Measurements from ENCODE around the gene RNF115.
A peak's percentile ranks its signal among the peaks of the same experiment; 100 is the strongest.
"Not testable (repeated sequence)": the region's sequence is repeated elsewhere in the genome, so short reads cannot be mapped to it uniquely, and the experiment has no call there.

Gene RNF115

DNA sequence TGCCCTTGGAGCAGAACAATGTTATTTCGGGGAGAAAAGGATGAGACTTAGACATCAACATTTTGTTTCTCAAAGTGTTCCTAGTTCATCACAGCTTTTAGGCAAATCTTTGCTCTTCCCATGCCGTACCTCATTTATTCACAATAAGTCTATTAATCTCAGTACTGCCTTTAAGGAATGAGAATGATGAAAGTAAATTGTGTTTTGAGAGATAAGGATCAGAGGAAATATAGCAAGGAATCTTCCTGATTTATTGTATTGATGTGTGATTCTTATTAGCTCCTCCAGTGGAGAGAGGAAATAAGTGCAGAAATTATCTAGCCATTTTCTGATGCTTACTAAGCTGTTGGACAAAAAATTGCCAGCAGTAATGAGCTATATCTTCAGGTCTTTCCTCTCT, 2.1 kb upstream of the RNF115 start:
- DNase-seq, result no peak

GRCh38 chr1:145824499-145824842, 576 bp upstream of the RNF115 start:
- DNase-seq, result no peak

GRCh38 chr1:145822779-145823331, 1.0 kb downstream of the RNF115 start:
- not testable (repeated sequence) for DNase-seq

DNA sequence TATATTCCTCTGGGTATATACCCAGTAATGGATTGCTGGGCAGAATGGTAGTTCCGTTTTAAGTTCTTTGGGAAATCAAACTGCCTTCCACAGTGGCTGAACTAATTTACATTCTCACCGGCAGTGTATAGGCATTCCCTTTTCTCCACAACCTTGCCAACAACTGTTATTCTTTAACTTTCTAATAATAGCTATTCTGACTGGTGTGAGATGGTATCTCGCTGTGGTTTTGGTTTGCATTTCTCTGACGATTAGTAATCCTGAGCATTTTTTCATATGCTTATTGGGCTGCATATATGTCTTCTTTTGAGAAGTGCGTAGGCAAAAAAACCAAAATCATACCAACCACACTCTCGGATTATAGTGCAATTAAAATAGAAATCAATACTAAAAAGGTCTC, 5.8 kb downstream of the RNF115 start:
- not testable (repeated sequence) for DNase-seq

DNA sequence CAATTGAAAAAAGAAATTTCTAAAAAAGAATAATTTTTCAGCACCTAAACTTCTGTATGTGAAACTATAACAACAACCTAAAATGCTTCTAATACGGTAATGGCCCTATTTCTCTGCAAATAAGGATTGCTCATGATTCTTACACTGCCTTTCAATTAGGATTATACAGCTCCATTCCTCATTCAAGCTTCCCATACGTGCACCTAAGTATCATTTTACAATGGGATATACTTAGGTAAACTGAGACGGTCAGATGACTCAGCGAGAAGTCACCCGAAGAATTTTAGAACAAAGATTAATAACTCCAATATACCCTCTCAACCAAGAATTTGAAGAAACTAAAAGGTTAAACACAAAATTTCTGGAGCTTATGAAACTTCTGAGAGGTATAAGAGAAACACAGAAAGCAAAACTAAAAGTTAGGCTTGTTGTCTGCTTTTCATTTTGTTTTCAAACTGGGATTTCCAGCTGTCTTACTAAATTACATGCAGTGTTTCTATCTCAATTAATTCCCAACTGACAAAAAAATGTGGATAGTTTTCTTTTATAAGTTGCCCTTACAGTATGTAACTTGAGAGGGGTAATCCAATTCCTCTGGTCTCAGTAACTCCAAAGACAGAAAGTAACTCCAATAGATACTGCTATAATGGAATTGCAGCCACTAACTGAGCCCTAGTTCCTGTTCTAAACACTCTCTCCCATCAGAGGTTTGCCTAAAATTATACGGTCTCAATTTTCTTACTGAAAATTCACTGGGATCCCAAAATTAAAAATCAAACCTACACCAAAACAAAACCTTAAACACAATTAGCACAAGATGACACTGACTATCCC, 10.7 kb downstream of the RNF115 start:
- not testable (repeated sequence) for DNase-seq

GRCh38 chr1:145806844-145807243, 17.1 kb downstream of the RNF115 start:
- DNase-seq, result no peak

GRCh38 chr1:145806408-145806807, 17.5 kb downstream of the RNF115 start:
- no peak for DNase-seq

- no peak for DNase-seq
Observed at GRCh38 chr1:145805057-145805456, 18.8 kb downstream of the RNF115 start.

DNA sequence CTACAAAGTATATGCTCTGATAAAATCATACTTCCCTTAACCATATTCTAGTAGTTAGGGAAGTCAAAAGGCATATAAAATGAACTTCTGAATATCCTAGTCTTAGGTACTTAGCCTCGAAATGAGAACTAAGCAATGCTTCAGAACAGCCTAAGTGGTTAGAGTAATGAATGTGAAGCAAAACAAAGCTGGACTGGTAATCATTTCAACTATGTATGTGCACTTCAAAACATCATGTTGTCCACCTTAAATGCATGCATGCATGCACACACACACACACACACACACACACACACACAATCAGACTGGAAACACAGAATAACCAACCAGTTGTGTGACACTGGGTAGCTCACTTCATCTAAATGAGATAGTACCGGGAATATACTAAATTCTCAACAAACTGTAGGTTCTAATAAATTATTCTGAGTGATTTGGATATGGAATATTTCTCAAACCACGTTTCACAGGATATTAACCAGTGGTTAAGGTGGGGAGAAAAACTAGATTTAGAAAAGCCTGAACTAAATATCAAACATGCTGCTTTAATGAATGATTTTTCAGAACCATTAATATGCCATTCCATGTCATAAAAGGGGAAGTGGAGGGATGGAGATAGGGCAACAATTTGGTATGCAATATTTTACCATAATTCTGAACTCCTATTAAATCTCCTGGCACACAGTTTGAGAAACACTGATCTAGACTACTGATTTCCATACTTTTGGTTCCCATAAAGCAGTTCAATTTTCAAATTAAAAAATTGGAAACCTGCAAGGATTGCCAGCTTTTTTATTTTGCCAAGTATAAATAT, 19.5 kb downstream of the RNF115 start:
- no peak for DNase-seq

DNA sequence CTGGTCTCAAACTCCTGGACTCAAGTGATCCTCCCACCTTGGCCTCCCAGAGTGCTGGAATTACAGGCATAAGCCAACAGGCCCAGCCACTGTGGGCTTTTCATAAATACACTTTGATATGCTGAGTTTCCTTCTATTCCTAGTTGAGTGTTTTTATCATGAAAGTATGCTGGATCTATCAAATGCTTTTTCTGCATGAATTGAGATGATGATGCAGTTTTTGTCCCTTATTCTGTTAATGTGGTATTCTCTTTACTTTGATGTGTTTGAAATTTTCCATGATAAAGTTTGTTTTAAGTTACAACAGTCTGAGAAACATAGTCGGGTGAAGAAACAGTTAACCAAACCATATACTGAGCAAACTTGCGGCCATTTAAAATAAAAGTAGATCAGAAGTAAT, 24.1 kb downstream of the RNF115 start:
- DNase-seq, result no peak

DNA sequence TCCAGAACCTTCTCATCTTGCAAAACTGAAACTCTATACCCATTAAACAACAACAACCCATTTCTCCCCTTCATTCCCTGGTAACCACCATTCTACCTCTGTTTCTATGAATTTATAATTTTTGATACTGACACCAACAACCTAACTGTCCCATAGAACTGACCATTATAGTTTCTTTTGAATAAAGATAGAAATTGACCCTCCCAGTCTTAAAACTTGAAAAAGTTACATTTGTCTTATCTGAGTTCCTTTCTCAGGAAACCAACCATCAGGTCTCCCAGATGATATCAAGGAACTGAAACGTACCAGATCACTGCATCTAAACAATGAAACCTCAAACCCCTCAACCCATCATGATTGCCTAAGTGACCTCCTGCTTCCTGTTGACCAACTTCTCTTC, 27.1 kb downstream of the RNF115 start:
- no peak for DNase-seq

- DNase-seq, result peak; percentile 10
Observed at GRCh38 chr1:145795257-145795881, 28.5 kb downstream of the RNF115 start.

DNA sequence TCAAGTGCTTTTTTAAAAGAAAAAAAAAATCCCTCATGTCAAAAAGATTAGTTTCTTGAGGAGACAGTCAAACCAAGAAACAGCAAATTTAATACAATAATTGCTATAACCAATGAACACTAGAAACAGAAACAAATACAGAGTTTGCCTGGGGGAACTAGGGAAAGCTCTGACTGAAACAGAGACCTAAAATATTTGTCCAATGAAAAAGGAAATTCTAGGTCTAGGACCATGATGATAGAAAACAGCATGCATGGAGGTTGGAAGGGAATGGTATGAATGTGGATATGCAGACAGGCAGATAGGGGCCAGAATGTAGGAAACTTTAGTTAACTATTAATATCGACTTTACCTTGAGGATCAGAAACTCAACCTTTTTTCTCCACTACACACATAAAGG, 31.4 kb downstream of the RNF115 start:
- no peak for DNase-seq

GRCh38 chr1:145791860-145792259, 32.0 kb downstream of the RNF115 start:
- not testable (repeated sequence) for DNase-seq

DNA sequence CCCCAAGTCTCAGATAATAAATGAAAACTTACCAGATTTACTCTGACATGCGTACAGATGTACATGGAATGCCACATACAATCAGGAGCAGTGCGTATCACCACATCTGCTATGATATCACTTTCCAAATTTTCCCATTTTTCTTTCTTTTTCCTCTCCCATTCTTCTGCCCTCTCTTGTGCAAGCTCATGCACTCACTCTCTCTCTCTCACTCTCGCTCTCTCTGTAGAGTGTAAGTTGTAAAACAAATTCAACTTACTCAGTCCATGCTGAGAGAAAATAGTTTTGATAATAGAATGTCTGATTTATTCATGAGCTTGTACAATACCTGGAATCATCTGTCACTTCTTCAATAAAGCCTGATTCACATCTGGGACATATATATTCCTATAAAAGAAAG, 35.3 kb downstream of the RNF115 start:
- DNase-seq, result no peak

- no peak for DNase-seq
Observed at GRCh38 chr1:145786271-145786670, 37.6 kb downstream of the RNF115 start.

GRCh38 chr1:145785547-145785946, 38.3 kb downstream of the RNF115 start:
- no peak for DNase-seq

DNA sequence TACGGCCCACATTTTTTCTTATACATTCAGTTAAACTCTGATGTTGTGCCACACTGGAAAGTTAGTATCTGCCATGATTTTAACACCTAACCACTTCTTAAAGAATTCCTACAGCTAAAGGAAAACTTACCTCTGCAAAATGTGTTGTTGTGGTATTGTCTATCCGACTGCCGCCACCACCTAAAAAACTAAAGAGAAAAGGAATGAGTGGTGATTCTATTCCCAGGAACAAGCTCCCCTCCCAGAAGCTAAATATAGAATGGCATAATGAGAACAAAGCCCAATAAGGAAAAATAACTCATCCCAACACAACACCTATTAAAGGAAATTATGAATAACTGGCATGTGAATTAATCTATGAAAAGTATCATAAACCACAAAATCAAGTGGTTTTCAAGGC, 39.5 kb downstream of the RNF115 start:
- DNase-seq, result no peak

DNA sequence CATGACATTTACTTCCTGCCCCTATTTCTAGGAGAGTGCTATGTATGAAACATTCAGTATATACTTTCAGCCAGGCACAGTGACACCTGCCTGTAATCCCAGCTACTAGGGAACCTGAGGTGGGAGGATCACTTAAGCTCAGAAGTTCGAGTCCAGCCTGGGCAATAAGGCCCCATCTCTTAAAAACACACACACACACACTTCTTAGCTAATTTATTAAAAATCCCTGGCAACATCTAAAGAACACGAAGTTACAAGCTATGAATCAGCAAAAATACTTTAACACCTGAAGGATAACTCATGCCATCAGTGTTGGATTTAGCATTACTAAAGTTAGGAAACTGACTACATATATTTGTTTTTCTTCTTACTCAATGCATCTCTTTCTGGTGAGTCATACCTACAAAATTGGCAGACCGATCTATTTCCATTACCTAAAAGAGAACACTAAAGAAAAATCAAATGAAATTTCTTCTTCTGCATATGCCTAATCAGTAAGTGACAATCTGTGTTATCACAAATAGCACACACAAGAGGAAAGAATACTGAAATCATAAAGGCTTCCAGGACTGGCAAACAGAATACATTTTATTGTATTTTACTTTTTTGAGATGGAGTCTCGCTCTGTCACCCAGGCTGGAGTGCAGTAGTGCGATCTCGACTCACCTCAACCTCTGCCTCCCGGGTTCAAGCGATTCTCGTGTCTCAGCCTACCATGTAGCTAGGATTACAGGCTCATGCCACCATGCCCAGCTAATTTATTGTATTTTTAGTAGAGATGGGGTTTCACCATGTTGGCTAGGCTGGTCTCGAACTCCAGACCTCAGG, 41.4 kb downstream of the RNF115 start:
- DNase-seq, result no peak

GRCh38 chr1:145778146-145778540, 45.8 kb downstream of the RNF115 start:
- no peak for DNase-seq

- DNase-seq, result no peak
Observed at GRCh38 chr1:145777357-145778145, 46.3 kb downstream of the RNF115 start.

- no peak for DNase-seq
Observed at GRCh38 chr1:145773423-145773822, 50.5 kb downstream of the RNF115 start.
